Measurements from ENCODE around the gene DHPS. TPM values are rescaled to one million over a fixed set of nuclear protein-coding genes. Genes with fewer than 3 reads are reported as not detected.
A peak's percentile ranks its signal among the peaks of the same experiment; 100 is the strongest.

Gene DHPS
- total and polyA plus RNA-seq, 2 experiments from 2014 or later = 50.9 to 68.4 TPM

- in situ Hi-C loops (cut with MboI) = loop anchor here (10.0 kb wide), 1 partner anchor 112 kb away; no protein-coding TSS in a partner anchor
- DNase-seq = no peak
- Histone ChIP-seq H3K4me2 (ENCODE audit: unreplicated experiment) (no peak overlapping the region), H4K20me1 (ENCODE audit: insufficient read depth) (no peaks in the 10 kb centered on the region), H3K4me1 (ENCODE audit: insufficient read depth) (no peaks in the 10 kb centered on the region), H3K79me2 (ENCODE audit: insufficient read depth) (peaks cover 29% of the 10 kb centered on the region), H3K36me3 (ENCODE audit: low read depth) (peaks cover 21% of the 10 kb centered on the region; the same call in 1 of the 2 replicates), H3K27me3 (replicated peaks; ENCODE audit: insufficient read depth) (no peaks in the 10 kb centered on the region), H3K9me3 (ENCODE audit: low read depth) (no peaks in the 10 kb centered on the region), H3K9ac (no peak overlapping the region), H2AFZ (no peak overlapping the region), H3K27ac (no peak overlapping the region), H3F3A (ENCODE audit: insufficient read depth) (peaks cover 5% of the 10 kb centered on the region; the same call in 1 of the 2 replicates), H3K9me2 (ENCODE audit: insufficient read depth) (no peaks in the 10 kb centered on the region), H3K4me3 (no peak overlapping the region)
- WGBS, 2 experiments (ENCODE audit: low coverage in 1 of 2, low lambda C conversion rate in 2 of 2, missing lambda C conversion rate in 2 of 2) = 86 to 91% methylated on average over 11 to 12 of the region's 12 CpGs
- TF ChIP-seq EZH2 (IDR thresholded peaks at IDR 0.05; ENCODE audit: insufficient read depth, poor library complexity, severe bottlenecking) = no peak
- no peak for TF ChIP-seq EZH2phosphoT487 (IDR thresholded peaks at IDR 0.05; ENCODE audit: insufficient read depth, low read depth)
Measured at GRCh38 chr19:12676928-12677327, 4.8 kb downstream of the DHPS start.

GRCh38 chr19:12676384-12676792 lies 5.3 kb downstream of the DHPS start:
- H3K4me3 ChIP-seq = no peak overlapping the region
- no peaks in the 10 kb centered on the region for H3K27me3 ChIP-seq (replicated peaks; ENCODE audit: insufficient read depth)
- in situ Hi-C loops (cut with MboI) = loop anchor here (10.0 kb wide), 1 partner anchor 112 kb away; no protein-coding TSS in a partner anchor
- peaks cover 21% of the 10 kb centered on the region; the same call in 1 of the 2 replicates for H3K36me3 ChIP-seq (ENCODE audit: low read depth)
- no peak overlapping the region for H3K9ac ChIP-seq
- H3F3A ChIP-seq (ENCODE audit: insufficient read depth) = peaks cover 5% of the 10 kb centered on the region; the same call in 1 of the 2 replicates
- no peak overlapping the region for H2AFZ ChIP-seq
- H3K4me1 ChIP-seq (ENCODE audit: insufficient read depth) = no peaks in the 10 kb centered on the region
- no peak overlapping the region for H3K4me2 ChIP-seq (ENCODE audit: unreplicated experiment)
- H4K20me1 ChIP-seq (ENCODE audit: insufficient read depth) = no peaks in the 10 kb centered on the region
- H3K9me3 ChIP-seq (ENCODE audit: low read depth) = no peaks in the 10 kb centered on the region
- DNase-seq = peak; percentile 80
- no peaks in the 10 kb centered on the region for H3K9me2 ChIP-seq (ENCODE audit: insufficient read depth)
- H3K27ac ChIP-seq = no peak overlapping the region
- TF ChIP-seq EZH2 (IDR thresholded peaks at IDR 0.05; ENCODE audit: insufficient read depth, poor library complexity, severe bottlenecking) = no peak
- TF ChIP-seq EZH2phosphoT487 (IDR thresholded peaks at IDR 0.05; ENCODE audit: insufficient read depth, low read depth) = no peak
- peaks cover 33% of the 10 kb centered on the region for H3K79me2 ChIP-seq (ENCODE audit: insufficient read depth)
- 12 to 13% methylated on average over 4 of the region's 4 CpGs for WGBS, 2 experiments (ENCODE audit: low coverage in 1 of 2, low lambda C conversion rate in 2 of 2, missing lambda C conversion rate in 2 of 2)

DNA sequence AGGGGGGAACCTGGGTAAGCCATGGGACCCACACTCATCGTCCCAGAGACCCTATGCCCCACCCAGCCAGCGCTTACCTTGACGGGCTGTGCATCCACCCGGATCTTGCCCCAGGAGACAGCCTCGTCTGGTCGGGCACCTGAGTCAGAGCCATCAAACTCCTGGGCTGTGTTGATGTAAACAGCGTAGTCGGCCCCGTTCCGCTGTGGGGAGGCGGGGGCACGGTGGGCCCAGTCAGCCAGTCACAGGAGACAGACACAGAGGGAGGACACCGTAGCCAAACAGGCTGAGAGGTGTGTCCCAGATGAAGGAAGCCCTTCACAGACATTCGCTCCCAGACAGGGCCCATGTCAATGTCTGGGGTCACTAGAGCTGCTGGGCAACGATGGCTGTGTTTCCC lies 5.7 kb downstream of the DHPS start:
- Histone ChIP-seq H3K4me2 (ENCODE audit: unreplicated experiment) (no peak overlapping the region), H3K4me1 (ENCODE audit: insufficient read depth) (peaks cover 2% of the 10 kb centered on the region; the same call in 1 of the 2 replicates), H3K9me3 (ENCODE audit: low read depth) (no peaks in the 10 kb centered on the region), H3K4me3 (no peak overlapping the region), H3F3A (ENCODE audit: insufficient read depth) (peaks cover 3% of the 10 kb centered on the region; the same call in 1 of the 2 replicates), H3K27me3 (replicated peaks; ENCODE audit: insufficient read depth) (no peaks in the 10 kb centered on the region), H3K36me3 (ENCODE audit: low read depth) (peaks cover 21% of the 10 kb centered on the region; the same call in 1 of the 2 replicates), H2AFZ (no peak overlapping the region), H3K27ac (no peak overlapping the region), H3K79me2 (ENCODE audit: insufficient read depth) (peaks cover 37% of the 10 kb centered on the region), H3K9ac (no peak overlapping the region), H4K20me1 (ENCODE audit: insufficient read depth) (no peaks in the 10 kb centered on the region), H3K9me2 (ENCODE audit: insufficient read depth) (no peaks in the 10 kb centered on the region)
- 81% methylated on average over 15 of the region's 15 CpGs for WGBS, 2 experiments (ENCODE audit: low coverage in 1 of 2, low lambda C conversion rate in 2 of 2, missing lambda C conversion rate in 2 of 2)
- TF ChIP-seq EZH2phosphoT487 (IDR thresholded peaks at IDR 0.05; ENCODE audit: insufficient read depth, low read depth) (no peak), EZH2 (IDR thresholded peaks at IDR 0.05; ENCODE audit: insufficient read depth, poor library complexity, severe bottlenecking) (no peak)
- in situ Hi-C loops (cut with MboI) = loop anchor here (10.0 kb wide), 1 partner anchor 111 kb away; no protein-coding TSS in a partner anchor
- no peak for DNase-seq

- H4K20me1 ChIP-seq (ENCODE audit: insufficient read depth) = no peaks in the 10 kb centered on the region
- H3K9me2 ChIP-seq (ENCODE audit: insufficient read depth) = no peaks in the 10 kb centered on the region
- in situ Hi-C loops (cut with MboI) = loop anchor here (10.0 kb wide), 1 partner anchor 111 kb away; no protein-coding TSS in a partner anchor
Measured at GRCh38 chr19:12675399-12675798, 6.3 kb downstream of the DHPS start.

More at GRCh38 chr19:12675399-12675798, 6.3 kb downstream of the DHPS start:
- Histone ChIP-seq H3K9me3 (ENCODE audit: low read depth) (no peaks in the 10 kb centered on the region), H2AFZ (no peak overlapping the region), H3K4me1 (ENCODE audit: insufficient read depth) (peaks cover 8% of the 10 kb centered on the region; the same call in 1 of the 2 replicates), H3K27ac (no peak overlapping the region), H3K79me2 (ENCODE audit: insufficient read depth) (peaks cover 38% of the 10 kb centered on the region), H3F3A (ENCODE audit: insufficient read depth) (no peaks in the 10 kb centered on the region), H3K27me3 (replicated peaks; ENCODE audit: insufficient read depth) (no peaks in the 10 kb centered on the region), H3K36me3 (ENCODE audit: low read depth) (peaks cover 21% of the 10 kb centered on the region; the same call in 1 of the 2 replicates), H3K4me2 (ENCODE audit: unreplicated experiment) (no peak overlapping the region), H3K9ac (no peak overlapping the region), H3K4me3 (no peak overlapping the region)
- WGBS, 2 experiments (ENCODE audit: low coverage in 1 of 2, low lambda C conversion rate in 2 of 2, missing lambda C conversion rate in 2 of 2) = 96 to 97% methylated on average over 10 of the region's 10 CpGs
- DNase-seq = no peak
- no peak for TF ChIP-seq EZH2phosphoT487 (IDR thresholded peaks at IDR 0.05; ENCODE audit: insufficient read depth, low read depth)
- TF ChIP-seq EZH2 (IDR thresholded peaks at IDR 0.05; ENCODE audit: insufficient read depth, poor library complexity, severe bottlenecking) = no peak
